ENCODE measurements around the gene KSR1.

GRCh38 chr17:27597783-27598320, 141.6 kb downstream of the KSR1 start:
- no peak for TF ChIP-seq CTCF (IDR thresholded peaks at IDR 0.05; ENCODE audit: poor library complexity, severe bottlenecking)
- no peak for TF ChIP-seq POLR2AphosphoS5 (IDR thresholded peaks at IDR 0.05)
- no peak for TF ChIP-seq REST (IDR thresholded peaks at IDR 0.05; ENCODE audit: borderline replicate concordance)
- no peak for TF ChIP-seq EZH2 (IDR thresholded peaks at IDR 0.05; ENCODE audit: borderline replicate concordance, insufficient read depth, low read length, poor library complexity, severe bottlenecking)
- no peak for TF ChIP-seq SMC3 (conservative IDR thresholded peaks at IDR 0.05; ENCODE audit: poor library complexity)
- no peak for TF ChIP-seq RAD21 (conservative IDR thresholded peaks at IDR 0.05)
- no peak for TF ChIP-seq EP300 (conservative IDR thresholded peaks at IDR 0.05; ENCODE audit: poor library complexity, severe bottlenecking)
